ENCODE results near the gene EEPD1.

DNA sequence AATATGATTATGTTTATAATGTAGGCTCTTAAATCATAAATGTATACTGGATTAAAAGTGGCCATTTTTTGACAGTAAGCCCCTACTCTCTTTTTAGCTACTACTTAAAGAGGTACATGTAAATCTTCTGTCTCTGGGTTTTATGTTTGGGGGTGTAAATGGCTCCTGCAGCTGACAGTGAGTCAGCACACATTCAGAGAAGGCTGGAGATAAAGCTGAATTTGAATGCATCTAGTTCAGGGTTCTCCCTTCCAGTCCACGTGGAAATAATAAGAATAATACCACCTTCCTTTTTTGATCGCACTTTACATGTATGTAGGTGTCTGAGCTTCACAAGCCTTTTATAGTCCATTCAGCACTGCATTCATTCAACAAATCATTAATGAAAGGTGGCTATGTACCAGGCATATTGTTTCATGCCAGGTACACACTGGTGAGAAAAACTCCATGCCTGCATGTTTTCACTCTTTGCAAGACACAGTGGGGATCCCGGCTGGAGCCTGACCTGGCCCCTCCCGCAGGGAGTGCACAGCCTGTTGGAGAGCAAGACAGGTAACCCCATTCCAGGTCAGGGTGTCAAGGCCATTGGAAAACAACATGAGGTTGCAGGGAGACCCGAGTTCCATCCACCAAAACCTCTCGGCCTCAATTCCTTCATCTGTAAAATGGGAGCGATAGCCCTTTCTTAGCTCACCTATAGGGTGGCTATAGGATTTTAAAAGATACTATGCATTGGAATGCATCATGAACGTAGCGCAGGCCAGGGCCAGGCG is 129.1 kb downstream of the EEPD1 start:
- TF ChIP-seq YY1 (IDR thresholded peaks at IDR 0.05; ENCODE audit: insufficient read depth, insufficient read length) (no peak), ZNF274 (IDR thresholded peaks at IDR 0.05; ENCODE audit: low read depth, low read length) (no peak)
